GM12878 (cell line): ENCODE data around the gene CCDC71L. TPM values are rescaled to one million over a fixed set of nuclear protein-coding genes. Genes with fewer than 3 reads are reported as not detected.

ENCODE experiments used
- BCL3 ChIP-seq: IDR thresholded peaks from 2 replicates; pipeline ENCODE4 v1.6.1; 2011; ENCODE audit warnings: borderline replicate concordance, low read depth, mild to moderate bottlenecking, moderate library complexity, low read length; ENCODE audit not compliant: insufficient read depth, poor library complexity, severe bottlenecking
- FOXK2 ChIP-seq: fragments of 450-650 bp; IDR thresholded peaks from 2 replicates; pipeline ENCODE4 v1.6.1; 2017; ENCODE audit warnings: mild to moderate bottlenecking, moderate library complexity
- GABPA ChIP-seq: IDR thresholded peaks from 2 replicates; pipeline ENCODE4 v1.6.1; 2014; ENCODE audit warnings: antibody characterized with exemption, low read depth, mild to moderate bottlenecking, inconsistent platforms
- MEF2B ChIP-seq: fragments of 450-650 bp; IDR thresholded peaks from 2 replicates; pipeline ENCODE4 v1.6.1; 2018; ENCODE audit warnings: mild to moderate bottlenecking, moderate library complexity; ENCODE audit not compliant: partially characterized antibody, poor library complexity, severe bottlenecking
- POLR2AphosphoS5 ChIP-seq: IDR thresholded peaks from 2 replicates; pipeline ENCODE4 v1.6.1; 2011; ENCODE audit warnings: mild to moderate bottlenecking, low read length, inconsistent platforms
- RELB ChIP-seq: fragments of 450-650 bp; IDR thresholded peaks from 2 replicates; pipeline ENCODE4 v1.6.1; 2017; ENCODE audit warnings: low read depth, mild to moderate bottlenecking, moderate library complexity
- SPI1 ChIP-seq: IDR thresholded peaks from 2 replicates; pipeline ENCODE4 v1.6.1; 2011; ENCODE audit warnings: low read depth, mild to moderate bottlenecking, low read length, moderate library complexity, borderline replicate concordance; ENCODE audit not compliant: insufficient read depth
- SREBF1 ChIP-seq: IDR thresholded peaks from 2 replicates; pipeline ENCODE4 v1.6.1; 2012; ENCODE audit warnings: mild to moderate bottlenecking, low read length
- ZBTB11 ChIP-seq: fragments of 450-650 bp; formaldehyde crosslinking; IDR thresholded peaks from 2 replicates; pipeline ENCODE4 v1.5.0; 2022; ENCODE audit warnings: mild to moderate bottlenecking, missing genetic modification characterization
- polyA plus RNA-seq, 11 experiments: library from polyadenylated mRNA; depleted of rRNA in 4 of 11; unstranded in 6 of 11; stranded (reverse) in 5 of 11; fragments of >200 nt; fragmentation: Nextera tagmentation in 4 of 11; fragmentation: Illumina TruSeq in 1 of 11; extraction: Ambion mirVana in 4 of 11; extraction: Trizol in 1 of 11; gene quantifications; 1 replicate in 1 of 11; 2 replicates in 10 of 11; pipeline versions ENCODE4 v1.2.1 to v1.2.3, GENCODE V29; 2011 to 2016; ENCODE audit warnings: inconsistent platforms in 2 of 11, missing spikeins in 2 of 11, low read depth in 1 of 11
- total RNA-seq, 4 experiments: library from RNA; depleted of rRNA in 3 of 4; stranded (reverse); fragments of >200 nt in 3 of 4; fragmentation: Illumina TruSeq in 1 of 4; extraction: Trizol in 1 of 4; gene quantifications; 2 replicates each; pipeline versions ENCODE4 v1.2.1 to v1.2.3, GENCODE V29; 2013 to 2021

Gene CCDC71L
- total and polyA plus RNA-seq, 10 of the 15 experiments (the other 5 are each of a cell fraction or from before 2014, with no cell fraction given): 1.1 to 20.7 (median 3.8) TPM

GRCh38 chr7:106704000-106704840 is 43.3 kb upstream of the CCDC71L start (continued):
- TF ChIP-seq BCL3 (no peak), GABPA (0 out of 2 replicates have a peak, but pooled peaks have one; percentile 14), POLR2AphosphoS5 (no peak), ZBTB11 (CRISPR knock-in tag) (no peak), FOXK2 (no peak), MEF2B (peak; percentile 75), SPI1 (peak; percentile 37; the same call in 1 of the 2 replicates), SREBF1 (no peak), RELB (no peak)
